K562 (cell line): ENCODE data around the gene SIRPB2. TPM values are rescaled to one million over a fixed set of nuclear protein-coding genes. Genes with fewer than 3 reads are reported as not detected.

ENCODE experiments used
- ELF2 ChIP-seq: fragments of 250-450 bp; sonication (Bioruptor Pico); IDR thresholded peaks from 2 replicates; pipeline ENCODE4 v1.5.0; 2021; ENCODE audit warnings: mild to moderate bottlenecking
- GATAD2B ChIP-seq: fragments of 450-650 bp; IDR thresholded peaks from 2 replicates; pipeline ENCODE4 v1.6.1; 2017; ENCODE audit warnings: mild to moderate bottlenecking, borderline replicate concordance
- PHB2 ChIP-seq: fragments of 450-650 bp; IDR thresholded peaks from 2 replicates; pipeline ENCODE4 v1.6.1; 2017; ENCODE audit warnings: low read depth
- POLR2AphosphoS5 ChIP-seq: IDR thresholded peaks from 2 replicates; pipeline ENCODE4 v1.6.1; 2011; ENCODE audit warnings: mild to moderate bottlenecking, low read depth, low read length, moderate library complexity; ENCODE audit not compliant: control insufficient read depth, insufficient read depth
- SLC30A9 ChIP-seq: fragments of 250-450 bp; sonication (Bioruptor Pico); IDR thresholded peaks from 2 replicates; pipeline ENCODE4 v1.8.0; 2022; ENCODE audit warnings: mild to moderate bottlenecking, moderate library complexity
- ZBTB17 ChIP-seq: fragments of 450-650 bp; formaldehyde crosslinking; IDR thresholded peaks from 2 replicates; pipeline ENCODE4 v1.4.0; 2020; ENCODE audit warnings: mild to moderate bottlenecking
- ZNF644 ChIP-seq: fragments of 200-800 bp; sonication (Bioruptor generic); IDR thresholded peaks from 2 replicates; pipeline ENCODE4 v1.6.1; 2016; ENCODE audit warnings: low read depth, missing genetic modification characterization, missing compliant biosample characterization
- polyA plus RNA-seq, 8 experiments: library from polyadenylated mRNA; depleted of rRNA in 4 of 8; stranded (reverse) in 5 of 8; unstranded in 3 of 8; fragments of >200 nt; fragmentation: Nextera tagmentation in 2 of 8; fragmentation: Illumina TruSeq in 1 of 8; extraction: Ambion mirVana in 2 of 8; extraction: Trizol in 1 of 8; gene quantifications; 2 replicates each; pipeline versions ENCODE4 v1.2.1 to v1.2.3, GENCODE V29; 2011 to 2014; ENCODE audit warnings: inconsistent platforms in 1 of 8, missing spikeins in 1 of 8
- total RNA-seq, 7 experiments: library from RNA; depleted of rRNA in 6 of 7; stranded (reverse); fragments of >200 nt in 6 of 7; fragmentation: Illumina TruSeq in 2 of 7; extraction: Trizol in 2 of 7; gene quantifications; 2 replicates each; pipeline versions ENCODE4 v1.2.1 to v1.2.3, GENCODE V29; 2011 to 2021; ENCODE audit warnings: low replicate concordance in 1 of 7
- TF ChIP-seq, protein P1 (sequence below): fragments of 250-450 bp; sonication (Bioruptor Pico); IDR thresholded peaks from 2 replicates; pipeline ENCODE4 v1.8.0; 2021; ENCODE audit warnings: moderate library complexity, mild to moderate bottlenecking, inconsistent platforms
- TF ChIP-seq, protein P2 (sequence below): fragments of 450-650 bp; IDR thresholded peaks from 2 replicates; pipeline ENCODE4 v1.7.0; 2016; ENCODE audit warnings: borderline replicate concordance
- TF ChIP-seq, protein P3 (sequence below): fragments of 250-450 bp; sonication (Bioruptor Pico); IDR thresholded peaks from 2 replicates; pipeline ENCODE4 v1.8.0; 2022; ENCODE audit warnings: inconsistent platforms

SIRPB2 gene
- total and polyA plus RNA-seq, 9 of the 15 experiments (the other 6 are each of a cell fraction or from before 2014, with no cell fraction given): 0.07 TPM; not detected in 7

DNA sequence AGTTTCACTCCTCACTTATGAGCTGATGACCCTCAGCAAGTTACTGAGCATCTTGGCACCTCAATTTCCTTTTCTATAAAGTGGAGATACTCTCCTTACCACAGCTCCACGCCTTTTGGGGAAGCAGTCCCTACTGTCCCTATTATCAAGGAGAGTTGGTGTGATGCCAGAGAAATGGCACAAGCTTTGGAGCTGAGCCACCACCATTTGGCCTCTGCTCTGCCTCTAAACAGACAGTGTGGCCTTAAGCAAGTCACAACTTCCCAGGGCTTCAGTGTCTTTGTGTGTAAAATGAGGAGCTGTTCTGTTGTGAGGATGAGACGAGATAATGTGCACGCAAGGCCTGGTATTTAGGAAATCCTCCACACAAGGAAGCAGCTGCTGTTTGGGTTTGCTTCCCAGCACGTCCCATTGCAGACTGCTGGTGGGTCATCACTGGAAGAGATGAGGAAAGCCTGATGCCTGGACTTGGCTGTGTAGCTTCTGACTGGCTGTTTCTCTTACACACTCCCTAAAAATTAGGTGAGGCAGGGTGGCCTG, 43.1 kb downstream of the SIRPB2 start (continued):
- TF ChIP-seq, protein P1, sequence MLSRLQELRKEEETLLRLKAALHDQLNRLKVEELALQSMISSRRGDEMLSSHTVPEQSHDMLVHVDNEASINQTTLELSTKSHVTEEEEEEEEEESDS (CRISPR knock-in tag): no peak
- TF ChIP-seq SLC30A9 (CRISPR knock-in tag): no peak
- no peak for TF ChIP-seq GATAD2B
- TF ChIP-seq, protein P2, sequence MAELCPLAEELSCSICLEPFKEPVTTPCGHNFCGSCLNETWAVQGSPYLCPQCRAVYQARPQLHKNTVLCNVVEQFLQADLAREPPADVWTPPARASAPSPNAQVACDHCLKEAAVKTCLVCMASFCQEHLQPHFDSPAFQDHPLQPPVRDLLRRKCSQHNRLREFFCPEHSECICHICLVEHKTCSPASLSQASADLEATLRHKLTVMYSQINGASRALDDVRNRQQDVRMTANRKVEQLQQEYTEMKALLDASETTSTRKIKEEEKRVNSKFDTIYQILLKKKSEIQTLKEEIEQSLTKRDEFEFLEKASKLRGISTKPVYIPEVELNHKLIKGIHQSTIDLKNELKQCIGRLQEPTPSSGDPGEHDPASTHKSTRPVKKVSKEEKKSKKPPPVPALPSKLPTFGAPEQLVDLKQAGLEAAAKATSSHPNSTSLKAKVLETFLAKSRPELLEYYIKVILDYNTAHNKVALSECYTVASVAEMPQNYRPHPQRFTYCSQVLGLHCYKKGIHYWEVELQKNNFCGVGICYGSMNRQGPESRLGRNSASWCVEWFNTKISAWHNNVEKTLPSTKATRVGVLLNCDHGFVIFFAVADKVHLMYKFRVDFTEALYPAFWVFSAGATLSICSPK: no peak
- no peak for TF ChIP-seq PHB2
- no peak for TF ChIP-seq ZNF644
- no peak for TF ChIP-seq ZBTB17 (CRISPR knock-in tag)
- TF ChIP-seq POLR2AphosphoS5: no peak
- TF ChIP-seq, protein P3, sequence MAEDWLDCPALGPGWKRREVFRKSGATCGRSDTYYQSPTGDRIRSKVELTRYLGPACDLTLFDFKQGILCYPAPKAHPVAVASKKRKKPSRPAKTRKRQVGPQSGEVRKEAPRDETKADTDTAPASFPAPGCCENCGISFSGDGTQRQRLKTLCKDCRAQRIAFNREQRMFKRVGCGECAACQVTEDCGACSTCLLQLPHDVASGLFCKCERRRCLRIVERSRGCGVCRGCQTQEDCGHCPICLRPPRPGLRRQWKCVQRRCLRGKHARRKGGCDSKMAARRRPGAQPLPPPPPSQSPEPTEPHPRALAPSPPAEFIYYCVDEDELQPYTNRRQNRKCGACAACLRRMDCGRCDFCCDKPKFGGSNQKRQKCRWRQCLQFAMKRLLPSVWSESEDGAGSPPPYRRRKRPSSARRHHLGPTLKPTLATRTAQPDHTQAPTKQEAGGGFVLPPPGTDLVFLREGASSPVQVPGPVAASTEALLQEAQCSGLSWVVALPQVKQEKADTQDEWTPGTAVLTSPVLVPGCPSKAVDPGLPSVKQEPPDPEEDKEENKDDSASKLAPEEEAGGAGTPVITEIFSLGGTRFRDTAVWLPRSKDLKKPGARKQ (CRISPR knock-in tag): no peak
- TF ChIP-seq ELF2 (CRISPR knock-in tag): no peak
- TF ChIP-seq, all 486 proteins: peak for 0
